ENCODE results near the gene CC2D2B. TPM values are rescaled to one million over a fixed set of nuclear protein-coding genes. Genes with fewer than 3 reads are reported as not detected.
"Not testable (repeated sequence)": the region's sequence is repeated elsewhere in the genome, so short reads cannot be mapped to it uniquely, and the experiment has no call there.

The CC2D2B gene
- total RNA-seq, 3 donors from 2014 or later (not counting 1 experiment from before 2014, with no cell fraction given), result 0.14 to 0.68 TPM; not detected in 1

GRCh38 chr10:95906677-95907455, 909 bp upstream of the CC2D2B start:
- Mint-ChIP-seq H3K27ac (peak overlapping the region; percentile 41 to 78), H3K9me3 (no peaks in the 10 kb centered on the region), H3K36me3 (no peaks in the 10 kb centered on the region), H3K4me3 (peak overlapping the region; percentile 94), H3K4me1 (peaks cover 14 to 15% of the 10 kb centered on the region in 2 donors), H3K27me3 (ENCODE audit: low read depth in 2 of 2) (peaks cover 3 to 4% of the 10 kb centered on the region in 2 donors)
- intact Hi-C loops (cut with micrococcal nuclease), result loop anchor here (2.0 kb wide), 1 partner anchor 74 kb away; no protein-coding TSS in a partner anchor
- Histone ChIP-seq H3K27me3 (ENCODE audit: control insufficient read depth, insufficient read depth, low read length) (no peaks in the 10 kb centered on the region), H3K4me1 (ENCODE audit: control insufficient read depth, insufficient read depth, low read length) (peaks cover 3% of the 10 kb centered on the region), H3K9me3 (ENCODE audit: control insufficient read depth, insufficient read depth, low read length) (no peaks in the 10 kb centered on the region), H3K4me3 (ENCODE audit: low read length) (peak overlapping the region; percentile 86), H3K27ac (ENCODE audit: low read length) (peak overlapping the region; percentile 2), H3K36me3 (ENCODE audit: control insufficient read depth, insufficient read depth, low read length) (peaks cover 3% of the 10 kb centered on the region)
- DNase-seq (peak; percentile 15 to 60), ATAC-seq (peak; percentile 52 to 59 (median 52))
- 12% methylated on average over 21 of the region's 22 CpGs for WGBS (ENCODE audit: insufficient coverage)
- TF ChIP-seq, protein P1, sequence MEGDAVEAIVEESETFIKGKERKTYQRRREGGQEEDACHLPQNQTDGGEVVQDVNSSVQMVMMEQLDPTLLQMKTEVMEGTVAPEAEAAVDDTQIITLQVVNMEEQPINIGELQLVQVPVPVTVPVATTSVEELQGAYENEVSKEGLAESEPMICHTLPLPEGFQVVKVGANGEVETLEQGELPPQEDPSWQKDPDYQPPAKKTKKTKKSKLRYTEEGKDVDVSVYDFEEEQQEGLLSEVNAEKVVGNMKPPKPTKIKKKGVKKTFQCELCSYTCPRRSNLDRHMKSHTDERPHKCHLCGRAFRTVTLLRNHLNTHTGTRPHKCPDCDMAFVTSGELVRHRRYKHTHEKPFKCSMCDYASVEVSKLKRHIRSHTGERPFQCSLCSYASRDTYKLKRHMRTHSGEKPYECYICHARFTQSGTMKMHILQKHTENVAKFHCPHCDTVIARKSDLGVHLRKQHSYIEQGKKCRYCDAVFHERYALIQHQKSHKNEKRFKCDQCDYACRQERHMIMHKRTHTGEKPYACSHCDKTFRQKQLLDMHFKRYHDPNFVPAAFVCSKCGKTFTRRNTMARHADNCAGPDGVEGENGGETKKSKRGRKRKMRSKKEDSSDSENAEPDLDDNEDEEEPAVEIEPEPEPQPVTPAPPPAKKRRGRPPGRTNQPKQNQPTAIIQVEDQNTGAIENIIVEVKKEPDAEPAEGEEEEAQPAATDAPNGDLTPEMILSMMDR (IDR thresholded peaks at IDR 0.05), result no peak

GRCh38 chr10:95908450-95908849, 675 bp downstream of the CC2D2B start:
- Histone ChIP-seq H3K4me3 (ENCODE audit: low read length) (no peak overlapping the region), H3K4me1 (ENCODE audit: control insufficient read depth, insufficient read depth, low read length) (peaks cover 3% of the 10 kb centered on the region), H3K27ac (ENCODE audit: low read length) (no peak overlapping the region), H3K36me3 (ENCODE audit: control insufficient read depth, insufficient read depth, low read length) (no peaks in the 10 kb centered on the region), H3K9me3 (ENCODE audit: control insufficient read depth, insufficient read depth, low read length) (no peaks in the 10 kb centered on the region), H3K27me3 (ENCODE audit: control insufficient read depth, insufficient read depth, low read length) (no peaks in the 10 kb centered on the region)
- peak overlapping the region; percentile 94 for H3K4me3 Mint-ChIP-seq
- H3K9me3 Mint-ChIP-seq, result no peaks in the 10 kb centered on the region
- TF ChIP-seq, protein P1 (IDR thresholded peaks at IDR 0.05), result no peak
- H3K27me3 Mint-ChIP-seq (ENCODE audit: low read depth in 2 of 2), result peaks cover 10 to 18% of the 10 kb centered on the region in 2 donors
- ATAC-seq, result no peak
- H3K36me3 Mint-ChIP-seq, result no peaks in the 10 kb centered on the region
- no peak for DNase-seq
- intact Hi-C loops (cut with micrococcal nuclease), result no loop called here
- peak overlapping the region in 1 of 2 donors; percentile 78 for H3K27ac Mint-ChIP-seq
- H3K4me1 Mint-ChIP-seq, result peaks cover 14 to 15% of the 10 kb centered on the region in 2 donors
- WGBS (ENCODE audit: insufficient coverage), result 81% methylated on average over 4 of the region's 4 CpGs

GRCh38 chr10:95909561-95909960, 1.8 kb downstream of the CC2D2B start:
- Histone ChIP-seq H3K27me3 (ENCODE audit: control insufficient read depth, insufficient read depth, low read length) (no peaks in the 10 kb centered on the region), H3K4me1 (ENCODE audit: control insufficient read depth, insufficient read depth, low read length) (peaks cover 3% of the 10 kb centered on the region), H3K27ac (ENCODE audit: low read length) (no peak overlapping the region), H3K4me3 (ENCODE audit: low read length) (no peak overlapping the region), H3K36me3 (ENCODE audit: control insufficient read depth, insufficient read depth, low read length) (no peaks in the 10 kb centered on the region), H3K9me3 (ENCODE audit: control insufficient read depth, insufficient read depth, low read length) (no peaks in the 10 kb centered on the region)
- TF ChIP-seq, protein P1 (IDR thresholded peaks at IDR 0.05), result no peak
- peaks cover 10 to 29% of the 10 kb centered on the region in 2 donors for H3K27me3 Mint-ChIP-seq (ENCODE audit: low read depth in 2 of 2)
- 97% methylated on average over 2 of the region's 2 CpGs for WGBS (ENCODE audit: insufficient coverage)
- intact Hi-C loops (cut with micrococcal nuclease), result no loop called here
- ATAC-seq, result no peak
- H3K36me3 Mint-ChIP-seq, result no peaks in the 10 kb centered on the region
- no peaks in the 10 kb centered on the region for H3K9me3 Mint-ChIP-seq
- H3K4me3 Mint-ChIP-seq, result no peak overlapping the region
- DNase-seq, result no peak
- H3K27ac Mint-ChIP-seq, result no peak overlapping the region
- H3K4me1 Mint-ChIP-seq, result peaks cover 14 to 15% of the 10 kb centered on the region in 2 donors

DNA sequence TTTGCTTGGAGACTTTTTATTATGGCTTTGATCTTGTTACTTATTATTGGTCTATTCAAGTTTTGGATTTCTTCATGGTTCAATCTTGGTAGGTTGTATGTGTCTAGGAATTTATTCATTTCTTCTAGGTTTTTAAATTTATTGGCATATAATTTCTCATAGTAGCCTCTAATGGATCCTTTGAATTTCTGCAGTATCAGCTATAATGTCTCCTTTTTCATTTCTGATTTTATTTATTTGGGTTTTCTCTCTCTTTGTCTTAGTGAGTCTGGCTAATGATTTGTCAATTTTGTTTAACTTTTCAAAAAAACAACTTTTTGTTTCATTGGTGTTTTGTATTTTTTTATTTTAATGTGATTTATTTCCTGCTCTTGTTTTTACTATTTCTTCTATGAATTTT, 8.3 kb downstream of the CC2D2B start:
- DNase-seq; ATAC-seq; H3K4me1 Mint-ChIP-seq; H3K36me3 ChIP-seq (ENCODE audit: control insufficient read depth, insufficient read depth, low read length); H3K27ac ChIP-seq (ENCODE audit: low read length); H3K4me1 ChIP-seq (ENCODE audit: control insufficient read depth, insufficient read depth, low read length); H3K9me3 Mint-ChIP-seq; H3K9me3 ChIP-seq (ENCODE audit: control insufficient read depth, insufficient read depth, low read length); intact Hi-C loops (cut with micrococcal nuclease); H3K4me3 ChIP-seq (ENCODE audit: low read length); H3K27me3 ChIP-seq (ENCODE audit: control insufficient read depth, insufficient read depth, low read length); H3K27ac Mint-ChIP-seq; H3K36me3 Mint-ChIP-seq; H3K4me3 Mint-ChIP-seq: not testable (repeated sequence)
- H3K27me3 Mint-ChIP-seq (ENCODE audit: low read depth in 2 of 2), result peaks cover 18 to 72% of the 10 kb centered on the region in 2 donors

Data from natural killer cell (primary cell).